Esophagus muscularis mucosa (tissue), 4 donors: ENCODE measurements around the gene SNRNP48.

Source experiments
- CTCF ChIP-seq, 3 experiments: fragments of 200-600 bp in 2 of 3; fragments of 450-650 bp in 1 of 3; sonication (generic) in 2 of 3; IDR thresholded peaks; one replicate each; pipeline ENCODE4 v1.5.1; 2017 to 2019; ENCODE audit warnings: antibody characterized with exemption in 3 of 3, mild to moderate bottlenecking in 2 of 3, moderate library complexity in 1 of 3
- EP300 ChIP-seq: sonication (generic); formaldehyde crosslinking; IDR thresholded peaks from one replicate; pipeline ENCODE4 v1.6.1; 2017; ENCODE audit warnings: antibody characterized with exemption
- POLR2A ChIP-seq: fragments of 450-650 bp; IDR thresholded peaks from one replicate; pipeline ENCODE4 v1.6.1; 2017; ENCODE audit warnings: antibody characterized with exemption, moderate library complexity, mild to moderate bottlenecking, low read depth
- POLR2AphosphoS5 ChIP-seq, 2 donors: sonication (generic); formaldehyde crosslinking; IDR thresholded peaks; one replicate each; pipeline ENCODE4 v1.6.1; 2017; ENCODE audit warnings: antibody characterized with exemption in 2 of 2

- TF ChIP-seq CTCF (IDR thresholded peaks at IDR 0.05) (no peak), POLR2AphosphoS5 (IDR thresholded peaks at IDR 0.05) (no peak), POLR2A (no peak), EP300 (no peak)
Observed at GRCh38 chr6:7580537-7580926, 9.5 kb upstream of the SNRNP48 start.
